Activated CD8-positive, alpha-beta T cell treated with anti-CD3 and anti-CD28 coated beads for 36 hours (primary cell): ENCODE measurements around the gene TCN2. TPM values are rescaled to one million over a fixed set of nuclear protein-coding genes. Genes with fewer than 3 reads are reported as not detected.

Source experiments
- ATAC-seq: fragments of 200-7000 bp; cut with Tn5 transposase; one replicate; pipeline ENCODE4 v1.10.0; 2021; ENCODE audit warnings: mild to moderate bottlenecking, moderate library complexity
- CTCF ChIA-PET: fragments of 350-600 bp; sonication (Branson Sonifier 250); formaldehyde crosslinking; loops from one replicate; lab custom pipeline; 2021; ENCODE audit warnings: antibody characterized with exemption; lab: Charles Lee
- POLR2A ChIA-PET: fragments of 350-600 bp; sonication (Branson Sonifier 250); formaldehyde crosslinking; loops from one replicate; lab custom pipeline; 2021; ENCODE audit warnings: antibody characterized with exemption; lab: Charles Lee
- DNase-seq: peaks from one replicate; pipeline ENCODE4 v3.0.0-alpha.2; 2020
- H3K27ac Mint-ChIP-seq: one replicate; pipeline ENCODE4 v1.8.0; 2021; ENCODE audit warnings: mild to moderate bottlenecking, mixed read lengths
- H3K27me3 Mint-ChIP-seq: one replicate; pipeline ENCODE4 v1.8.0; 2021; ENCODE audit warnings: mixed read lengths
- H3K36me3 Mint-ChIP-seq: one replicate; pipeline ENCODE4 v1.8.0; 2021; ENCODE audit warnings: low read depth, mixed read lengths
- H3K4me1 Mint-ChIP-seq: one replicate; pipeline ENCODE4 v1.8.0; 2021; ENCODE audit warnings: low read depth, mixed read lengths
- H3K4me3 Mint-ChIP-seq: one replicate; pipeline ENCODE4 v1.8.0; 2021; ENCODE audit warnings: mild to moderate bottlenecking, moderate library complexity, mixed read lengths
- H3K9me3 Mint-ChIP-seq: one replicate; pipeline ENCODE4 v1.8.0; 2021; ENCODE audit warnings: mixed read lengths
- intact Hi-C: fragments of 100-400 bp; cut with micrococcal nuclease; formaldehyde crosslinking; loops from one replicate; pipeline ENCODE4 v1.10.0; 2022
- total RNA-seq, 2 experiments: library from RNA; stranded (reverse); gene quantifications; one replicate each; pipeline ENCODE4 v1.2.3, GENCODE V29; 2021
- TF ChIP-seq, protein P1 (sequence below): fragments of 200-600 bp; IDR thresholded peaks from one replicate; pipeline ENCODE4 v1.8.0; 2022; ENCODE audit warnings: antibody characterized with exemption, mild to moderate bottlenecking

TCN2 gene
- total RNA-seq, 2 experiments from 2014 or later = 0.16 TPM; not detected in 1

DNA sequence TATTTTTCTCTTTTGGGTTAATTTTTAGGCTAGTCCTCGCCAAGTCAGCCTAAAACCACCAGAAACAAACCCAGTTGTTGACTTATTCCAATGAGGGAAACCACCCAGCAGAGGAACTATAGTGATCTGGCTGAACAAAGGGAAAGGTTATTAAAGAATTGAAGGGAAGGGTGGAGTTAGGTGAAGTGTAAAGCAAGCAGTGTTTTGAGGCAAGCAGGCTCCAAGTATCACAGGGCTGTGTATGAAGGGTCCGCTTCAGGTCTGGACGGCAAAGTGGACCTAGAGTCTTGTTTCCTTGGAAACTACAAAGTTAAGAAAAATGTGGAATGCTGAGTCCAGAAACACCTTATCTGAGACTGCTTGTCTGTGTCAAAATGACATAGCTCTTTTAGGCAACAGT lies 3.2 kb upstream of the TCN2 start:
- POLR2A ChIA-PET = no interaction called here
- Mint-ChIP-seq H3K27me3 (no peaks in the 10 kb centered on the region), H3K27ac (no peak overlapping the region), H3K36me3 (no peaks in the 10 kb centered on the region), H3K9me3 (no peaks in the 10 kb centered on the region), H3K4me1 (peaks cover 19% of the 10 kb centered on the region), H3K4me3 (no peak overlapping the region)
- CTCF ChIA-PET = interaction anchor here (0.7 to 1.2 kb wide), 3 partner anchors 9 to 151 kb away, joined by 3 to 4 read pairs (median 4); no protein-coding TSS in a partner anchor
- intact Hi-C loops = no loop called here
- TF ChIP-seq, protein P1, sequence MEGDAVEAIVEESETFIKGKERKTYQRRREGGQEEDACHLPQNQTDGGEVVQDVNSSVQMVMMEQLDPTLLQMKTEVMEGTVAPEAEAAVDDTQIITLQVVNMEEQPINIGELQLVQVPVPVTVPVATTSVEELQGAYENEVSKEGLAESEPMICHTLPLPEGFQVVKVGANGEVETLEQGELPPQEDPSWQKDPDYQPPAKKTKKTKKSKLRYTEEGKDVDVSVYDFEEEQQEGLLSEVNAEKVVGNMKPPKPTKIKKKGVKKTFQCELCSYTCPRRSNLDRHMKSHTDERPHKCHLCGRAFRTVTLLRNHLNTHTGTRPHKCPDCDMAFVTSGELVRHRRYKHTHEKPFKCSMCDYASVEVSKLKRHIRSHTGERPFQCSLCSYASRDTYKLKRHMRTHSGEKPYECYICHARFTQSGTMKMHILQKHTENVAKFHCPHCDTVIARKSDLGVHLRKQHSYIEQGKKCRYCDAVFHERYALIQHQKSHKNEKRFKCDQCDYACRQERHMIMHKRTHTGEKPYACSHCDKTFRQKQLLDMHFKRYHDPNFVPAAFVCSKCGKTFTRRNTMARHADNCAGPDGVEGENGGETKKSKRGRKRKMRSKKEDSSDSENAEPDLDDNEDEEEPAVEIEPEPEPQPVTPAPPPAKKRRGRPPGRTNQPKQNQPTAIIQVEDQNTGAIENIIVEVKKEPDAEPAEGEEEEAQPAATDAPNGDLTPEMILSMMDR = no peak
- ATAC-seq (no peak), DNase-seq (no peak)

DNA sequence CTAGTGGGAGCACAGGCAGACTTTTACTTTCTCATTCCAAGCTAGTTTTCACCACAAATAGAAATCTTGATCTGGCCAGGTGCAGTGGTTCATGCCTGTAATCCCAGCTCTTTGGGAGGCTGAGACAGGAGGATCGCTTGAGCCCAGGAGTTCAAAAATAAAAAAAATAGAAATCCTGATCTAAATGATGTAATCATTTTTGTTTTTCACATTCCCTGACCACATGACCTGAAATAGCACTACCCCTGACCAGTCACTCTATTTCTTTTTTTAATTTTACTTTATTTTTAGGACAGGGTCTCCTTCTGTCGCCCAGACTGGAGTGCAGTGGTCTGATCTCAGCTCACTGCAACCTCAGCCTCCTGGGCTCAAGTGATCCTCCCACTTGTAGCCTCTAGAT lies 2.3 kb upstream of the TCN2 start:
- ATAC-seq = no peak
- POLR2A ChIA-PET = interaction anchor here (1.0 kb wide), 1 partner anchor 31 kb away, joined by 3 read pairs; the partner anchor contains the start of gene SLC35E4
- intact Hi-C loops = no loop called here
- H3K9me3 Mint-ChIP-seq = no peaks in the 10 kb centered on the region
- H3K27ac Mint-ChIP-seq = no peak overlapping the region
- H3K27me3 Mint-ChIP-seq = no peaks in the 10 kb centered on the region
- no peak for DNase-seq
- CTCF ChIA-PET = interaction anchor here (1.0 to 1.2 kb wide), 3 partner anchors 10 to 150 kb away, joined by 4 read pairs; partner anchors contain the start of gene PES1
- no peaks in the 10 kb centered on the region for H3K36me3 Mint-ChIP-seq
- H3K4me1 Mint-ChIP-seq = peaks cover 25% of the 10 kb centered on the region
- TF ChIP-seq, protein P1 = no peak
- H3K4me3 Mint-ChIP-seq = no peak overlapping the region

DNA sequence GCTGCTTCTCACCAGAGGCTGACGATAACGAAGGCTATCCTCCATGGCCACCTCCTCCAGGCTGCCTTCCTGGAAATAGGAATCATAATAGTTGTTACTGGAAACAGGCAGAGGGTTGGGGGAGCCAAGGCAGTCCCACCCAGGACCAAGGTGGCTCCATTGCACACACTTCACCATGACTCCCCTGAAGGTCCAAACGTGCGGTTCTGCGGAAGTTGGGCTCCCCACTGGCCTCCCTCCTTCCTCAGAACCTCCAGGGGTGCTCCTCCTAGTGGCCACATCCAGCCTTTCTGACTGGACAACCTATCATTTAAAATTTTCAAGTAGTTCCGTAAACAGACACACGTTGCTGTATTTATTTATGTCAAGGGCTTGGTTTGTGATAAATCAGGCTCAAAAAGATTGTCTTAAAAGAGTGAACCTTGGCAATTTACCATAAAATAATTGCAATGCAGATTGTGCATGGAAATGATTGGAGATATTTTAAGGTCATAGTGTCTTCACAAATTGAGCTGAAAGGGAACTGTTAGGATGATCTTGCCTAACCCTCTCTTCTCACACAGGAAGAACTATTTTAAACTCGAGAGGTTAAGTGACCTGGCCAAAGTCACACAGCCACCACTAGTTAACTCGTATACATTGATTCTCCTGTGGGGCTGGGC lies 1.4 kb upstream of the TCN2 start:
- DNase-seq (peak; percentile 68), ATAC-seq (no peak)
- H3K9me3 Mint-ChIP-seq = no peaks in the 10 kb centered on the region
- H3K4me1 Mint-ChIP-seq = peaks cover 25% of the 10 kb centered on the region
- TF ChIP-seq, protein P1 = peak; percentile 75
- H3K4me3 Mint-ChIP-seq = no peak overlapping the region
- H3K27me3 Mint-ChIP-seq = no peaks in the 10 kb centered on the region
- intact Hi-C loops = no loop called here
- ChIA-PET CTCF (interaction anchor here (0.7 to 2.9 kb wide), 12 partner anchors 8 to 158 kb away, joined by 3 to 19 read pairs (median 4); partner anchors contain the start of genes PES1 and SLC35E4), POLR2A (no interaction called here)
- H3K27ac Mint-ChIP-seq = no peak overlapping the region
- H3K36me3 Mint-ChIP-seq = no peaks in the 10 kb centered on the region

DNA sequence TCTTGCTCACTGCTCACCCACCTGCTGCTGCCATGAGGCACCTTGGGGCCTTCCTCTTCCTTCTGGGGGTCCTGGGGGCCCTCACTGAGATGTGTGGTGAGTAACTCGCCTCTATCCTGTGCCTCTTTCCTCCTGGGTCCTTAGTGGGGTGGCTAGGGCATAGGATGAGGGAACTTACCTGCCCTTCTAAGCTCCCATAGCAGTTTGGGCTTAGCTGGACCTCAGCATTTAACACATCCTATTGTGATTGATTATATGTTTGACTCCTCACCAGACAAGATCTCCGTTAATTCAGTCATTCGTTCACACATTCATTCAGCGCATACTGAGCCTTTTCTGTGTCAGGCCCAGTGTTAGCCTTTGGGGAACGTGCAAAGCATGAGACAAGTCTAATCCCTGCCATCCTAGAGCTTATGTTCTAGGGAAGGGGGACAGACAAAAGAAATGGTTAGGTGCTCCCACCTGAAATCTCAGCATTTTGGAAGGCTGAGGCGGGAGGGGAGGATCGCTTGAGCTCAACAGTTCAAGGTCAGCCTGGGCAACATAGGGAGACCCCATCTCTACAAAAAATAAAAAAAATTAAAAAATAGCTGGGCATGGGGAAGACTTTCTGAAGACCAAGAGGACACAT lies 441 bp downstream of the TCN2 start:
- ChIA-PET POLR2A (interaction anchor here (0.6 to 1.9 kb wide), 6 partner anchors 12 to 29 kb away, joined by 3 to 6 read pairs (median 4); partner anchors contain the start of genes PES1 and SLC35E4), CTCF (interaction anchor here (1.0 to 2.9 kb wide), 4 partner anchors 12 to 148 kb away, joined by 3 to 19 read pairs (median 6); partner anchors contain the start of genes PES1 and SLC35E4)
- peaks cover 25% of the 10 kb centered on the region for H3K4me1 Mint-ChIP-seq
- H3K9me3 Mint-ChIP-seq = no peaks in the 10 kb centered on the region
- H3K27ac Mint-ChIP-seq = peak overlapping the region; percentile 45
- intact Hi-C loops = no loop called here
- H3K4me3 Mint-ChIP-seq = peak overlapping the region; percentile 59
- H3K27me3 Mint-ChIP-seq = no peaks in the 10 kb centered on the region
- H3K36me3 Mint-ChIP-seq = no peaks in the 10 kb centered on the region
- TF ChIP-seq, protein P1 = no peak
- no peak for ATAC-seq
- DNase-seq = no peak
